Endodermal cell (in vitro differentiated cells): ENCODE measurements around the gene ERAP2. TPM values are rescaled to one million over a fixed set of nuclear protein-coding genes. Genes with fewer than 3 reads are reported as not detected.

Source experiments
- DNase-seq: peaks from one replicate; pipeline ENCODE4 v3.0.0-alpha.2; 2017
- H3K27ac ChIP-seq: 2 replicates; pipeline ENCODE4 v1.5.1; 2013; ENCODE audit warnings: mild to moderate bottlenecking, low read depth, low read length, moderate library complexity
- H3K27me3 ChIP-seq: 2 replicates; pipeline ENCODE4 v1.6.1; 2013; ENCODE audit warnings: mild to moderate bottlenecking, low read length, moderate library complexity; ENCODE audit not compliant: insufficient read depth, control insufficient read depth, poor library complexity, severe bottlenecking
- H3K36me3 ChIP-seq: 2 replicates; pipeline ENCODE4 v1.7.0; 2013; ENCODE audit warnings: mild to moderate bottlenecking, low read length, moderate library complexity; ENCODE audit not compliant: control insufficient read depth, insufficient read depth
- H3K4me1 ChIP-seq: one replicate; pipeline ENCODE4 v1.7.0; 2013; ENCODE audit warnings: low read length; ENCODE audit not compliant: control insufficient read depth, insufficient read depth
- H3K4me3 ChIP-seq: 2 replicates; pipeline ENCODE4 v1.5.1; 2013; ENCODE audit warnings: mild to moderate bottlenecking, low read length, moderate library complexity
- H3K9ac ChIP-seq: 2 replicates; pipeline ENCODE4 v1.6.1; 2013; ENCODE audit warnings: mild to moderate bottlenecking, low read length, moderate library complexity; ENCODE audit not compliant: poor library complexity, severe bottlenecking; ENCODE audit errors: extremely low read depth
- H3K9me3 ChIP-seq: 2 replicates; pipeline ENCODE4 v1.6.1; 2013; ENCODE audit warnings: mild to moderate bottlenecking, low read length, moderate library complexity; ENCODE audit not compliant: control insufficient read depth
- H3K27ac Mint-ChIP-seq: 2 replicates; pipeline ENCODE4 v1.8.0; 2020; ENCODE audit warnings: mixed read lengths
- H3K27me3 Mint-ChIP-seq: 2 replicates; pipeline ENCODE4 v1.8.0; 2021; ENCODE audit warnings: mild to moderate bottlenecking, mixed read lengths; ENCODE audit not compliant: insufficient read depth
- H3K36me3 Mint-ChIP-seq: 2 replicates; pipeline ENCODE4 v1.8.0; 2020; ENCODE audit warnings: low read depth, mixed read lengths
- H3K4me1 Mint-ChIP-seq: 2 replicates; pipeline ENCODE4 v1.8.0; 2020; ENCODE audit warnings: mixed read lengths
- H3K4me3 Mint-ChIP-seq: 2 replicates; pipeline ENCODE4 v1.8.0; 2020; ENCODE audit warnings: mild to moderate bottlenecking, moderate library complexity, mixed read lengths
- H3K9me3 Mint-ChIP-seq: 2 replicates; pipeline ENCODE4 v1.8.0; 2020; ENCODE audit warnings: mild to moderate bottlenecking, mixed read lengths
- CTCF ChIP-seq: fragments of 200-600 bp; sonication (generic); conservative IDR thresholded peaks from 2 replicates; pipeline ENCODE4 v1.5.0; 2021; ENCODE audit warnings: antibody characterized with exemption, mild to moderate bottlenecking
- WGBS, 2 experiments: methylation state at CpG; one replicate each; pipeline versions ENCODE4 v1.1.5 to v1.1.7; 2013; ENCODE audit warnings: missing lambda C conversion rate in 2 of 2, mixed read lengths in 1 of 2; ENCODE audit not compliant: insufficient coverage in 1 of 2, insufficient read length in 1 of 2; 5-methylcytosine and 5-hydroxymethylcytosine counted together
- total RNA-seq, 2 donors: library from RNA; stranded (reverse); fragmentation: NEBNext Ultra II Directional in 1 of 2; extraction: Animal tissue kit (Norgen Biotek cat#: 25700) in 1 of 2; gene quantifications; 2 replicates in 1 of 2; 3 replicates in 1 of 2; pipeline ENCODE4 v1.2.1, GENCODE V29; 2021

The ERAP2 gene
- total RNA-seq, 2 donors from 2014 or later, result not detected

GRCh38 chr5:96835791-96836191 lies 40.5 kb upstream of the ERAP2 start:
- Histone ChIP-seq H3K9me3 (no peaks in the 10 kb centered on the region), H3K4me1 (peaks cover 6% of the 10 kb centered on the region), H3K9ac (no peak overlapping the region), H3K27ac (no peak overlapping the region), H3K27me3 (no peaks in the 10 kb centered on the region), H3K36me3 (no peaks in the 10 kb centered on the region), H3K4me3 (no peak overlapping the region)
- no peak overlapping the region for H3K4me3 Mint-ChIP-seq
- no peak for DNase-seq
- H3K36me3 Mint-ChIP-seq, result no peaks in the 10 kb centered on the region
- H3K27ac Mint-ChIP-seq, result no peak overlapping the region
- no peaks in the 10 kb centered on the region for H3K27me3 Mint-ChIP-seq
- TF ChIP-seq CTCF, result no peak
- peaks cover 13% of the 10 kb centered on the region for H3K4me1 Mint-ChIP-seq
- 94 to 100% methylated on average over 1 to 2 of the region's 2 CpGs for WGBS, 2 experiments
- no peaks in the 10 kb centered on the region for H3K9me3 Mint-ChIP-seq

DNA sequence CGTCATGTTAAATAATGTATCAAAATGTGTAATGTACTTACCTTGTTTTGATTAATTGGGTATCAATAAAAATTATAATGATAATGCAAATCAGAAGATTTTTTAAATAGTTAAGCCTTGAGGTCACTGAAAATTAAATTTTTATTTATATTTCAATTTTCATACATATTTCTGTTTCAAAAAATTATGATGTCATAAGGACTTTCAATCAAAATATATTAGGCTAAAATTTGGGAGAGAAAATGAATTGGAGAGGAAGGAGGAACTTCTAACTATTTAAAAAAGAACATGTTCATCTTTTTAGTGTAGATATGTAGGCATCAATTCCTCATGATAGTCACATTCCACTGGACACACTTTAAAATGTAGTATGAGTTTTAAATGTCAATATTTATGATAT lies 39.5 kb upstream of the ERAP2 start:
- H3K9me3 ChIP-seq, result no peaks in the 10 kb centered on the region
- no peaks in the 10 kb centered on the region for H3K9me3 Mint-ChIP-seq
- H3K27me3 ChIP-seq, result no peaks in the 10 kb centered on the region
- no peak for TF ChIP-seq CTCF
- H3K9ac ChIP-seq, result no peak overlapping the region
- H3K4me3 ChIP-seq, result no peak overlapping the region
- peaks cover 8% of the 10 kb centered on the region for H3K4me1 Mint-ChIP-seq
- 100% methylated on average over 1 of the region's 1 CpG; no CpG with 5 or more reads in 1 of the 2 experiments for WGBS, 2 experiments
- DNase-seq, result no peak
- H3K27ac Mint-ChIP-seq, result no peak overlapping the region
- H3K36me3 ChIP-seq, result no peaks in the 10 kb centered on the region
- no peak overlapping the region for H3K4me3 Mint-ChIP-seq
- no peak overlapping the region for H3K27ac ChIP-seq
- H3K36me3 Mint-ChIP-seq, result no peaks in the 10 kb centered on the region
- peaks cover 6% of the 10 kb centered on the region for H3K4me1 ChIP-seq
- no peaks in the 10 kb centered on the region for H3K27me3 Mint-ChIP-seq

GRCh38 chr5:96837303-96837702 lies 39.0 kb upstream of the ERAP2 start:
- DNase-seq, result no peak
- no peak overlapping the region for H3K4me3 Mint-ChIP-seq
- H3K4me1 Mint-ChIP-seq, result peaks cover 8% of the 10 kb centered on the region
- no peak for TF ChIP-seq CTCF
- H3K4me1 ChIP-seq, result peaks cover 6% of the 10 kb centered on the region
- no peak overlapping the region for H3K4me3 ChIP-seq
- WGBS, 2 experiments, result 87 to 98% methylated on average over 8 to 14 of the region's 14 CpGs
- H3K27me3 Mint-ChIP-seq, result no peaks in the 10 kb centered on the region
- no peaks in the 10 kb centered on the region for H3K36me3 Mint-ChIP-seq
- no peak overlapping the region for H3K27ac Mint-ChIP-seq
- H3K36me3 ChIP-seq, result no peaks in the 10 kb centered on the region
- no peaks in the 10 kb centered on the region for H3K27me3 ChIP-seq
- H3K9me3 Mint-ChIP-seq, result no peaks in the 10 kb centered on the region
- no peak overlapping the region for H3K27ac ChIP-seq
- no peak overlapping the region for H3K9ac ChIP-seq
- H3K9me3 ChIP-seq, result no peaks in the 10 kb centered on the region
